Keratinocyte (primary cell): ENCODE results near the gene SELPLG. TPM values are rescaled to one million over a fixed set of nuclear protein-coding genes. Genes with fewer than 3 reads are reported as not detected.

Experiments used
- DNase-seq: peaks from one replicate; pipeline ENCODE4 v3.0.0-alpha.2; 2011; ENCODE audit warnings: low read depth, missing footprints, low spot score
- FAIRE-seq: peaks from 2 replicates; lab custom pipeline; 2011; peaks lifted over from hg19 to GRCh38; lab: Jason Lieb, UNC
- H2AFZ ChIP-seq: 2 replicates; pipeline ENCODE4 v1.6.0; 2012; ENCODE audit warnings: low read length, control low read depth, inconsistent platforms; ENCODE audit not compliant: control insufficient read depth
- H3K27ac ChIP-seq: 2 replicates; pipeline ENCODE4 v1.5.1; 2011; ENCODE audit warnings: low read length; ENCODE audit not compliant: control insufficient read depth, insufficient read depth
- H3K27me3 ChIP-seq: 3 replicates; pipeline ENCODE4 v1.6.0; 2011; ENCODE audit warnings: low read length; ENCODE audit not compliant: control insufficient read depth, insufficient read depth; ENCODE audit errors: extremely low read depth
- H3K36me3 ChIP-seq, 2 experiments: 2 replicates in 1 of 2; 3 replicates in 1 of 2; pipeline ENCODE4 v1.5.1; 2011; ENCODE audit warnings: low read length in 2 of 2, mild to moderate bottlenecking in 1 of 2; ENCODE audit not compliant: control insufficient read depth in 2 of 2, insufficient read depth in 2 of 2; ENCODE audit errors: extremely low read depth in 1 of 2
- H3K4me1 ChIP-seq: 3 replicates; pipeline ENCODE4 v1.5.1; 2011; ENCODE audit warnings: low read length; ENCODE audit not compliant: control insufficient read depth, insufficient read depth; ENCODE audit errors: extremely low read depth
- H3K4me2 ChIP-seq: 3 replicates; pipeline ENCODE4 v1.6.0; 2011; ENCODE audit warnings: low read depth, low read length; ENCODE audit not compliant: control insufficient read depth, insufficient read depth; ENCODE audit errors: extremely low read depth
- H3K4me3 ChIP-seq, 3 experiments: fragments of 200-600 bp in 1 of 3; sonication (generic) in 1 of 3; 2 replicates in 2 of 3; 3 replicates in 1 of 3; pipeline ENCODE4 v1.5.1; 2011 to 2016; ENCODE audit warnings: low read length in 3 of 3, mild to moderate bottlenecking in 3 of 3, control low read depth in 2 of 3, inconsistent platforms in 1 of 3, low read depth in 1 of 3, mixed read lengths in 1 of 3, mixed run types in 1 of 3, moderate library complexity in 1 of 3; ENCODE audit not compliant: control insufficient read depth in 2 of 3, insufficient read depth in 2 of 3; ENCODE audit errors: extremely low read depth in 1 of 3
- H3K79me2 ChIP-seq: 2 replicates; pipeline ENCODE4 v1.6.0; 2012; ENCODE audit warnings: low read length; ENCODE audit not compliant: control insufficient read depth, insufficient read depth
- H3K9ac ChIP-seq: 3 replicates; pipeline ENCODE4 v1.6.0; 2011; ENCODE audit warnings: low read length; ENCODE audit not compliant: control insufficient read depth, insufficient read depth; ENCODE audit errors: extremely low read depth
- H3K9me1 ChIP-seq: 3 replicates; pipeline ENCODE4 v1.6.0; 2011; ENCODE audit warnings: low read length; ENCODE audit not compliant: control insufficient read depth, insufficient read depth; ENCODE audit errors: extremely low read depth
- H3K9me3 ChIP-seq: 2 replicates; pipeline ENCODE4 v1.5.1; 2012; ENCODE audit warnings: low read depth, low read length; ENCODE audit not compliant: control insufficient read depth
- H4K20me1 ChIP-seq: 3 replicates; pipeline ENCODE4 v1.6.0; 2011; ENCODE audit warnings: low read length; ENCODE audit not compliant: control insufficient read depth, insufficient read depth; ENCODE audit errors: extremely low read depth
- EZH2 ChIP-seq: IDR thresholded peaks from one replicate; pipeline ENCODE4 v1.6.1; 2012; ENCODE audit warnings: inconsistent platforms, mild to moderate bottlenecking, low read length, moderate library complexity
- dilution Hi-C: fragments of 300-500 bp; cut with MboI; formaldehyde crosslinking; loops from one replicate; pipeline ENCODE4 v1.7.0; 2020; ENCODE audit warnings: low sequenced_read_pairs; ENCODE audit not compliant: extremely low pct_ligation_motif_present
- polyA plus RNA-seq, 5 experiments: library from polyadenylated mRNA; depleted of rRNA in 3 of 5; stranded (reverse) in 3 of 5; stranded (forward) in 1 of 5; unstranded in 1 of 5; fragments of >200 nt; gene quantifications; 1 replicate in 1 of 5; 2 replicates in 3 of 5; 3 replicates in 1 of 5; pipeline versions ENCODE4 v1.2.1 to v1.2.3, GENCODE V29; 2011 to 2012; ENCODE audit warnings: missing spikeins in 2 of 5, low read depth in 1 of 5, low replicate concordance in 1 of 5
- TF ChIP-seq, protein P1 (sequence below), 3 experiments: IDR thresholded peaks in 1 of 3; conservative IDR thresholded peaks in 1 of 3; optimal IDR thresholded peaks in 1 of 3; 2 replicates in 2 of 3; 3 replicates in 1 of 3; pipeline versions ENCODE3 to v1.5.1; 2011; ENCODE audit warnings: low read length in 3 of 3, mild to moderate bottlenecking in 3 of 3, moderate library complexity in 2 of 3, control low read depth in 1 of 3, inconsistent platforms in 1 of 3; ENCODE audit not compliant: insufficient read depth in 2 of 3; ENCODE audit errors: extremely low read depth in 1 of 3

SELPLG gene
- polyA plus RNA-seq, 1 donor (not counting 4 experiments of a cell fraction or from before 2014, with no cell fraction given) = 0.80 TPM

DNA sequence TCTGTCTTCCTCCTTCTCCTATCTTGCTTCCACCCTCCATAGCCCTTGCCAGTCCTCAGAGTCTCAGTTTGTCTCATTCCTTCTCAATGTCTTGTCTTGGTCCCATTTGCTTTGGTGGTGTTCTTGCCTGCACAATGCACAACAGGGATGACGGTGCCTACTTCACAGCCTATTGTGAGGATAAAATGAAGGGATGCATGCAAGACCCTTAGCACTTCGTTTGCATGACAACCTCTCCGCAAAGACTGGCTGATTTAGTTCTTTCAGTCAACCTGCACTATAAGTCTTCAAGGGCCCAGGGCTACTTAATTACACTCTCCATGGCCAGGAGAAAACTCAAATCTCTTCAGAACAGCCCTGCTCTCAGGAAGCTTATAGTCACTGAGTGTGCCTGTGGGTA lies 8.5 kb downstream of the SELPLG start:
- Histone ChIP-seq H3K9me1 (no peaks in the 10 kb centered on the region), H3K36me3 (no peaks in the 10 kb centered on the region), H3K4me3 (no peak overlapping the region), H4K20me1 (no peaks in the 10 kb centered on the region), H3K9me3 (no peaks in the 10 kb centered on the region), H3K4me2 (no peak overlapping the region), H2AFZ (no peak overlapping the region), H3K27ac (no peak overlapping the region), H3K4me1 (peaks cover 23% of the 10 kb centered on the region), H3K79me2 (no peaks in the 10 kb centered on the region), H3K9ac (no peak overlapping the region), H3K27me3 (no peaks in the 10 kb centered on the region)
- DNase-seq (no peak), FAIRE-seq (no peak)
- dilution Hi-C loops = no loop called here
- TF ChIP-seq, protein P1, sequence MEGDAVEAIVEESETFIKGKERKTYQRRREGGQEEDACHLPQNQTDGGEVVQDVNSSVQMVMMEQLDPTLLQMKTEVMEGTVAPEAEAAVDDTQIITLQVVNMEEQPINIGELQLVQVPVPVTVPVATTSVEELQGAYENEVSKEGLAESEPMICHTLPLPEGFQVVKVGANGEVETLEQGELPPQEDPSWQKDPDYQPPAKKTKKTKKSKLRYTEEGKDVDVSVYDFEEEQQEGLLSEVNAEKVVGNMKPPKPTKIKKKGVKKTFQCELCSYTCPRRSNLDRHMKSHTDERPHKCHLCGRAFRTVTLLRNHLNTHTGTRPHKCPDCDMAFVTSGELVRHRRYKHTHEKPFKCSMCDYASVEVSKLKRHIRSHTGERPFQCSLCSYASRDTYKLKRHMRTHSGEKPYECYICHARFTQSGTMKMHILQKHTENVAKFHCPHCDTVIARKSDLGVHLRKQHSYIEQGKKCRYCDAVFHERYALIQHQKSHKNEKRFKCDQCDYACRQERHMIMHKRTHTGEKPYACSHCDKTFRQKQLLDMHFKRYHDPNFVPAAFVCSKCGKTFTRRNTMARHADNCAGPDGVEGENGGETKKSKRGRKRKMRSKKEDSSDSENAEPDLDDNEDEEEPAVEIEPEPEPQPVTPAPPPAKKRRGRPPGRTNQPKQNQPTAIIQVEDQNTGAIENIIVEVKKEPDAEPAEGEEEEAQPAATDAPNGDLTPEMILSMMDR (optimal IDR thresholded peaks at IDR 0.05 in 1 of 3, IDR thresholded peaks at IDR 0.05 in 1 of 3, conservative IDR thresholded peaks at IDR 0.05 in 1 of 3; ENCODE audit: extremely low read depth in 1 of 3, insufficient read depth in 2 of 3, low read length in 3 of 3) = no peak
- no peak for TF ChIP-seq EZH2

DNA sequence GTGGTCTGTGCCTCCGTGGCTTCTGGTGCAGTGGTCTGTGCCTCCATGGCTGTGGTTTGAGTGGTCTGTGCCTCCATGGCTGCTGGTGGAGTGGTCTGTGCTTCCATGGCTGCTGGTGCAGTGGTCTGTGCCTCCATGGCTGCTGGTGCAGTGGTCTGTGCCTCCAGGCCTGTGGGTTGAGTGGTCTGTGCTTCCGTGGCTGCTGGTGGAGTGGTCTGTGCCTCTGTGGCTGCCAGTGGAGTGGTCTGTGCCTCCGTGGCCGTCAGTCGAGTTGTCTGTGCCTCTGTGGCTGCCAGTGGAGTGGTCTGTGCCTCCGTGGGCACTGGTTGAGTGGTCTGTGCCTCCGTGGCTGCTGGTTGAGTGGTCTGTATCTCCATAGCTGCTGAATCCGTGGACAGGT lies 10.1 kb downstream of the SELPLG start:
- dilution Hi-C loops = no loop called here
- H3K27me3 ChIP-seq = peaks cover 3% of the 10 kb centered on the region
- TF ChIP-seq EZH2 = no peak
- TF ChIP-seq, protein P1 (optimal IDR thresholded peaks at IDR 0.05 in 1 of 3, IDR thresholded peaks at IDR 0.05 in 1 of 3, conservative IDR thresholded peaks at IDR 0.05 in 1 of 3; ENCODE audit: extremely low read depth in 1 of 3, insufficient read depth in 2 of 3, low read length in 3 of 3) = no peak
- no peak overlapping the region for H3K4me2 ChIP-seq
- H3K27ac ChIP-seq = no peak overlapping the region
- DNase-seq (no peak), FAIRE-seq (no peak)
- H3K9ac ChIP-seq = no peak overlapping the region
- no peaks in the 10 kb centered on the region for H3K79me2 ChIP-seq
- H3K9me3 ChIP-seq = no peaks in the 10 kb centered on the region
- H3K36me3 ChIP-seq = no peaks in the 10 kb centered on the region
- no peaks in the 10 kb centered on the region for H3K9me1 ChIP-seq
- H3K4me3 ChIP-seq = no peak overlapping the region
- H2AFZ ChIP-seq = no peak overlapping the region
- H4K20me1 ChIP-seq = no peaks in the 10 kb centered on the region
- H3K4me1 ChIP-seq = peaks cover 6% of the 10 kb centered on the region
